H1 (cell line): ENCODE measurements around the gene GRIA4. TPM values are rescaled to one million over a fixed set of nuclear protein-coding genes. Genes with fewer than 3 reads are reported as not detected.

Source experiments
- CTCF ChIA-PET: fragments of 300-600 bp; sonication (Branson Sonifier 250); formaldehyde crosslinking; loops from one replicate; lab custom pipeline; 2021; ENCODE audit not compliant: partially characterized antibody; lab: Charles Lee
- POLR2A ChIA-PET: fragments of 300-600 bp; sonication (Branson Sonifier 250); formaldehyde crosslinking; loops from one replicate; lab custom pipeline; 2021; ENCODE audit warnings: inconsistent platforms; ENCODE audit not compliant: partially characterized antibody; lab: Charles Lee
- DNase-seq, 2 experiments: peaks; one replicate each; pipeline versions ENCODE4 v3.0.0 to v3.0.0-alpha.2; 2010 to 2022; ENCODE audit warnings: low spot score in 2 of 2, low read depth in 1 of 2, mixed read lengths in 1 of 2
- FAIRE-seq: peaks from 2 replicates; lab custom pipeline; 2011; peaks lifted over from hg19 to GRCh38; lab: Jason Lieb, UNC
- H2AFZ ChIP-seq: 2 replicates; pipeline ENCODE4 v1.8.1; 2012; ENCODE audit warnings: low read length, inconsistent platforms
- H2AK5ac ChIP-seq: 2 replicates; pipeline ENCODE4 v1.6.1; 2013; ENCODE audit warnings: low read depth, low read length
- H2BK120ac ChIP-seq: replicated peaks from 2 replicates; pipeline ENCODE3; 2013; ENCODE audit warnings: low read depth, low read length, inconsistent platforms
- H2BK12ac ChIP-seq: 2 replicates; pipeline ENCODE4 v1.6.1; 2013; ENCODE audit warnings: low read depth, low read length
- H2BK15ac ChIP-seq: 2 replicates; pipeline ENCODE4 v1.6.1; 2013; ENCODE audit warnings: low read length
- H2BK20ac ChIP-seq: 2 replicates; pipeline ENCODE4 v1.6.1; 2013; ENCODE audit warnings: low read length
- H2BK5ac ChIP-seq: 2 replicates; pipeline ENCODE4 v1.6.1; 2013; ENCODE audit warnings: low read depth, low read length
- H3K14ac ChIP-seq: 2 replicates; pipeline ENCODE4 v1.6.1; 2013; ENCODE audit warnings: inconsistent platforms; ENCODE audit not compliant: insufficient read length
- H3K18ac ChIP-seq: 2 replicates; pipeline ENCODE4 v1.6.1; 2013; ENCODE audit warnings: low read length; ENCODE audit errors: extremely low read depth
- H3K23ac ChIP-seq: 2 replicates; pipeline ENCODE4 v1.6.1; 2013; ENCODE audit warnings: inconsistent platforms; ENCODE audit not compliant: insufficient read length
- H3K23me2 ChIP-seq: 2 replicates; pipeline ENCODE4 v1.6.1; 2013; ENCODE audit warnings: low read depth, low read length
- H3K27ac ChIP-seq: 2 replicates; pipeline ENCODE4 v1.6.1; 2011; ENCODE audit warnings: low read depth, low read length, inconsistent platforms
- H3K27me3 ChIP-seq, 4 experiments: replicated peaks in 1 of 4; 1 replicate in 1 of 4; 2 replicates in 3 of 4; pipeline versions ENCODE4 v1.6.1 to v1.8.1; 2011 to 2013; ENCODE audit warnings: low read length in 3 of 4, mild to moderate bottlenecking in 3 of 4, inconsistent platforms in 2 of 4, mixed read lengths in 2 of 4, moderate library complexity in 1 of 4; ENCODE audit not compliant: control insufficient read depth in 3 of 4, insufficient read depth in 3 of 4; ENCODE audit errors: extremely low read depth in 1 of 4
- H3K36me3 ChIP-seq, 4 experiments: 2 replicates each; pipeline versions ENCODE4 v1.6.1 to v1.8.1; 2011 to 2013; ENCODE audit warnings: mild to moderate bottlenecking in 4 of 4, low read length in 3 of 4, moderate library complexity in 2 of 4, control low read depth in 1 of 4, inconsistent platforms in 1 of 4; ENCODE audit not compliant: insufficient read depth in 4 of 4, control insufficient read depth in 2 of 4
- H3K4ac ChIP-seq: replicated peaks from 2 replicates; pipeline ENCODE3; 2013; ENCODE audit warnings: low read length, low read depth, mixed read lengths, inconsistent platforms; ENCODE audit not compliant: insufficient read length
- H3K4me1 ChIP-seq, 4 experiments: replicated peaks in 1 of 4; 1 replicate in 1 of 4; 2 replicates in 3 of 4; pipeline versions ENCODE4 v1.6.1 to v1.8.1; 2011 to 2013; ENCODE audit warnings: low read length in 3 of 4, inconsistent platforms in 2 of 4, mixed read lengths in 1 of 4; ENCODE audit not compliant: insufficient read depth in 4 of 4, control insufficient read depth in 3 of 4
- H3K4me2 ChIP-seq, 2 experiments: 2 replicates each; pipeline versions ENCODE4 v1.6.1 to v1.8.1; 2011 to 2013; ENCODE audit warnings: low read depth in 2 of 2, low read length in 2 of 2, control low read depth in 1 of 2, inconsistent platforms in 1 of 2, mild to moderate bottlenecking in 1 of 2; ENCODE audit not compliant: insufficient read depth in 1 of 2
- H3K4me3 ChIP-seq, 4 experiments: fragments of 200-600, 300-600 bp in 1 of 4; sonication (generic), shearing (Covaris generic), sonication (Bioruptor Twin) in 1 of 4; 2 replicates each; pipeline versions ENCODE4 v1.5.1 to v1.8.1; 2011 to 2016; ENCODE audit warnings: low read length in 4 of 4, low read depth in 3 of 4, control low read depth in 2 of 4, inconsistent platforms in 2 of 4, mild to moderate bottlenecking in 2 of 4, mixed read lengths in 1 of 4, moderate library complexity in 1 of 4; ENCODE audit not compliant: insufficient read depth in 2 of 4; ENCODE audit errors: extremely low read depth in 1 of 4
- H3K56ac ChIP-seq: replicated peaks from 2 replicates; pipeline ENCODE3; 2013; ENCODE audit warnings: low read depth, mild to moderate bottlenecking, mixed read lengths, low read length, inconsistent platforms; ENCODE audit not compliant: insufficient read length
- H3K79me1 ChIP-seq: 2 replicates; pipeline ENCODE4 v1.6.1; 2013; ENCODE audit warnings: low read depth, low read length, control low read depth
- H3K79me2 ChIP-seq, 2 experiments: 2 replicates each; pipeline versions ENCODE4 v1.6.1 to v1.8.1; 2012 to 2013; ENCODE audit warnings: low read length in 2 of 2, mild to moderate bottlenecking in 2 of 2, inconsistent platforms in 1 of 2; ENCODE audit not compliant: insufficient read depth in 2 of 2, control insufficient read depth in 1 of 2
- H3K9ac ChIP-seq, 4 experiments: replicated peaks in 1 of 4; 1 replicate in 1 of 4; 2 replicates in 3 of 4; pipeline versions ENCODE4 v1.6.1 to v1.8.1; 2011 to 2013; ENCODE audit warnings: low read depth in 3 of 4, low read length in 3 of 4, control low read depth in 2 of 4, mild to moderate bottlenecking in 2 of 4, moderate library complexity in 2 of 4, inconsistent platforms in 1 of 4; ENCODE audit errors: extremely low read depth in 1 of 4
- H3K9me3 ChIP-seq, 2 experiments: 2 replicates each; pipeline versions ENCODE4 v1.6.1 to v1.8.1; 2012 to 2013; ENCODE audit warnings: mild to moderate bottlenecking in 2 of 2, moderate library complexity in 2 of 2, control low read depth in 1 of 2, inconsistent platforms in 1 of 2, low read depth in 1 of 2, low read length in 1 of 2, mixed read lengths in 1 of 2; ENCODE audit not compliant: insufficient read depth in 2 of 2
- H4K20me1 ChIP-seq, 2 experiments: replicated peaks in 1 of 2; 2 replicates each; pipeline versions ENCODE3 to v1.8.1; 2011 to 2013; ENCODE audit warnings: inconsistent platforms in 2 of 2, low read length in 2 of 2, mild to moderate bottlenecking in 1 of 2; ENCODE audit not compliant: insufficient read depth in 2 of 2, control insufficient read depth in 1 of 2
- H4K5ac ChIP-seq: 2 replicates; pipeline ENCODE4 v1.6.1; 2013; ENCODE audit warnings: low read length, low read depth, mixed read lengths, inconsistent platforms; ENCODE audit not compliant: insufficient read length
- H4K8ac ChIP-seq: 2 replicates; pipeline ENCODE4 v1.8.0; 2013; ENCODE audit warnings: mild to moderate bottlenecking, moderate library complexity, low read length, inconsistent platforms; ENCODE audit not compliant: insufficient read depth; ENCODE audit errors: extremely low read depth
- H4K91ac ChIP-seq: replicated peaks from 2 replicates; pipeline ENCODE3; 2013; ENCODE audit warnings: low read length, mixed read lengths, inconsistent platforms; ENCODE audit not compliant: insufficient read length
- BACH1 ChIP-seq: IDR thresholded peaks from 2 replicates; pipeline ENCODE4 v1.6.1; 2012; ENCODE audit warnings: low read length, improper control_type of control experiment
- CBX5 ChIP-seq: fragments of 300-800, 300-1000 bp; sonication (generic); IDR thresholded peaks from 2 replicates; pipeline ENCODE4 v1.7.1; 2016; ENCODE audit warnings: antibody characterized with exemption, low read length, low read depth
- HDAC2 ChIP-seq, 2 experiments: fragments of 300-600 bp in 1 of 2; sonication (generic) in 1 of 2; IDR thresholded peaks; 2 replicates each; pipeline ENCODE4 v1.6.1; 2011 to 2012; ENCODE audit warnings: low read depth in 2 of 2, low read length in 2 of 2, mild to moderate bottlenecking in 2 of 2, moderate library complexity in 2 of 2, borderline replicate concordance in 1 of 2, inconsistent platforms in 1 of 2
- NANOG ChIP-seq: IDR thresholded peaks from 2 replicates; pipeline ENCODE4 v1.6.1; 2011; ENCODE audit warnings: low read length, low read depth, mild to moderate bottlenecking, inconsistent platforms; ENCODE audit not compliant: insufficient read depth, poor library complexity, severe bottlenecking
- POLR2A ChIP-seq, 2 experiments: IDR thresholded peaks; 1 replicate in 1 of 2; 2 replicates in 1 of 2; pipeline ENCODE4 v1.6.1; 2011; ENCODE audit warnings: low read depth in 2 of 2, low read length in 2 of 2, mild to moderate bottlenecking in 2 of 2; ENCODE audit errors: control extremely low read depth in 1 of 2
- RNF2 ChIP-seq: fragments of 200-900, 300-1000 bp; sonication (generic); IDR thresholded peaks from 2 replicates; pipeline ENCODE4 v1.7.1; 2016; ENCODE audit warnings: borderline replicate concordance, low read depth, mild to moderate bottlenecking, antibody characterized with exemption, low read length; ENCODE audit not compliant: poor library complexity, severe bottlenecking; ENCODE audit errors: missing control alignments
- RXRA ChIP-seq: IDR thresholded peaks from 2 replicates; pipeline ENCODE4 v1.6.1; 2011; ENCODE audit warnings: low read depth, mild to moderate bottlenecking, low read length, moderate library complexity; ENCODE audit not compliant: insufficient read depth
- WGBS, 2 experiments: shearing (Covaris generic) in 1 of 2; methylation state at CpG; one replicate each; pipeline versions ENCODE4 v1.1.6 to v1.1.7; 2013 to 2015; ENCODE audit warnings: low lambda C conversion rate in 2 of 2, mixed read lengths in 2 of 2, inconsistent platforms in 1 of 2, low coverage in 1 of 2, missing lambda C conversion rate in 1 of 2; ENCODE audit not compliant: insufficient replicate concordance in 2 of 2, insufficient coverage in 1 of 2, insufficient read length in 1 of 2; ENCODE audit errors: extremely low coverage in 1 of 2, missing lambda C conversion rate in 1 of 2; 5-methylcytosine and 5-hydroxymethylcytosine counted together
- polyA plus RNA-seq, 7 experiments: library from polyadenylated mRNA; depleted of rRNA in 3 of 7; stranded (reverse) in 5 of 7; unstranded in 2 of 7; fragments of >200 nt in 5 of 7; fragments of 200-250 nt in 2 of 7; gene quantifications; 1 replicate in 5 of 7; 2 replicates in 1 of 7; 4 replicates in 1 of 7; pipeline versions ENCODE4 v1.2.1 to v1.2.3, GENCODE V29; 2011 to 2013; ENCODE audit warnings: missing spikeins in 2 of 7, mixed read lengths in 2 of 7
- total RNA-seq: library from RNA; stranded (reverse); fragmentation: NEBNext Ultra II Directional; extraction: Animal tissue kit (Norgen Biotek cat#: 25700); gene quantifications from 2 replicates; pipeline ENCODE4 v1.2.1, GENCODE V29; 2021
- TF ChIP-seq, protein P1 (sequence below), 3 experiments: IDR thresholded peaks; 1 replicate in 2 of 3; 2 replicates in 1 of 3; pipeline versions ENCODE4 v1.5.1 to v1.6.1; 2011; ENCODE audit warnings: low read length in 3 of 3, mild to moderate bottlenecking in 3 of 3, inconsistent platforms in 2 of 3, low read depth in 1 of 3, moderate library complexity in 1 of 3; ENCODE audit not compliant: insufficient read depth in 1 of 3; ENCODE audit errors: control extremely low read depth in 1 of 3

Gene GRIA4
- total and polyA plus RNA-seq, 2 of the 8 experiments (the other 6 are each of a cell fraction or from before 2014, with no cell fraction given), result 12.5 to 21.8 TPM

DNA sequence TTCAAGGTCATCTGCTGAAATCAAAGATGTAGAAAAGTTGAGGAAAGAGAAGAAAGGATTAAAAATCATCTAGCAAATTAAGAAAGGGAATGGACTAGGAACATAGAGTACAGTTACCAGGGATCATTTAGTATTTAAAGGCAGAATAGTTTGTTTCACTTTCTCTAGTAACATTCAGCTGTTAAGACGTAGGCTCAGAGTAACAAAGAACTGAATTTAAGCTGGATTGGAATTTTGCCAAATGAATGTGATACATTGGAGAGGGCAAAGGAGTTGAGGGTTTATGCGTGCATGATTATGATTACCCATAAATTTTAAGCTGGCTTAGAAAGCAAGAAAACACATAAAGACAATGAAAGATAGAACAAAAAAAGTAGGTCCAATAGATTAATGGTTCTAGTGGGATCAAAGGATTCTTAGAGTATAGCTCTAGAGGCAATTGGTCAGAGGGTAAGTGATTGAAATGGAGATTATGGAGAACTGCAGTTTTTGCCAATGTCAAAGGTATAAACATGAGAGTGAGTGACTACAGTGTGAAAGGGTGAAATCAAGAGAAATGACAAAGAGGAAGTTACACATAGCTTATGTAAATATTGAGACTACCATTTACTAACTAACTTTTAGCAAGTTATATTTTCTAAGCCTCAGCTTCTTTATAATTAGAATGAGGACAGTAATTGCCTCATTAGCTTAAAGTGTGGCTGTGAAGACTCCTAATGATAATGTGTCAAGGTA is 190.0 kb downstream of the GRIA4 start:
- no peak overlapping the region for H3K27ac ChIP-seq
- FAIRE-seq, result no peak
- no peaks in the 10 kb centered on the region for H3K79me1 ChIP-seq
- 85% methylated on average over 2 of the region's 2 CpGs; no CpG with 5 or more reads in 1 of the 2 experiments for WGBS, 2 experiments
- H2BK20ac ChIP-seq, result no peak overlapping the region
- H3K9ac ChIP-seq, result no peak overlapping the region
- no peak overlapping the region for H3K4me2 ChIP-seq
- H2AK5ac ChIP-seq, result no peak overlapping the region
- DNase-seq, result no peak
- H2BK12ac ChIP-seq, result no peak overlapping the region
- H3K18ac ChIP-seq, result no peak overlapping the region
- H2AFZ ChIP-seq, result no peak overlapping the region
- H3K79me2 ChIP-seq, result no peaks in the 10 kb centered on the region
- no peak overlapping the region for H4K91ac ChIP-seq
- H3K9me3 ChIP-seq, result no peaks in the 10 kb centered on the region
- H3K27me3 ChIP-seq, result no peaks in the 10 kb centered on the region
- H3K14ac ChIP-seq, result no peak overlapping the region
- H3K4me1 ChIP-seq, result 0 out of 7 replicates have a peak, but pooled peaks cover 0 to 3% (median 0%) of the 10 kb centered on the region in 4 experiments
- H3K56ac ChIP-seq, result no peak overlapping the region
- no peak overlapping the region for H4K5ac ChIP-seq
- H3K23me2 ChIP-seq, result no peaks in the 10 kb centered on the region
- no peaks in the 10 kb centered on the region for H3K36me3 ChIP-seq
- POLR2A ChIA-PET, result no interaction called here
- H2BK5ac ChIP-seq, result no peak overlapping the region
- no peak overlapping the region for H3K23ac ChIP-seq
- no peak overlapping the region for H3K4me3 ChIP-seq
- no peak overlapping the region for H4K8ac ChIP-seq
- CTCF ChIA-PET, result interaction anchor here (1.0 kb wide), 1 partner anchor 10 kb away, joined by 3 read pairs; no protein-coding TSS in a partner anchor
- H2BK15ac ChIP-seq, result no peak overlapping the region
- no peaks in the 10 kb centered on the region for H4K20me1 ChIP-seq
- H2BK120ac ChIP-seq, result no peak overlapping the region
- H3K4ac ChIP-seq, result no peak overlapping the region
- no peak for TF ChIP-seq RNF2
- no peak for TF ChIP-seq NANOG
- no peak for TF ChIP-seq CBX5
- TF ChIP-seq, protein P1, sequence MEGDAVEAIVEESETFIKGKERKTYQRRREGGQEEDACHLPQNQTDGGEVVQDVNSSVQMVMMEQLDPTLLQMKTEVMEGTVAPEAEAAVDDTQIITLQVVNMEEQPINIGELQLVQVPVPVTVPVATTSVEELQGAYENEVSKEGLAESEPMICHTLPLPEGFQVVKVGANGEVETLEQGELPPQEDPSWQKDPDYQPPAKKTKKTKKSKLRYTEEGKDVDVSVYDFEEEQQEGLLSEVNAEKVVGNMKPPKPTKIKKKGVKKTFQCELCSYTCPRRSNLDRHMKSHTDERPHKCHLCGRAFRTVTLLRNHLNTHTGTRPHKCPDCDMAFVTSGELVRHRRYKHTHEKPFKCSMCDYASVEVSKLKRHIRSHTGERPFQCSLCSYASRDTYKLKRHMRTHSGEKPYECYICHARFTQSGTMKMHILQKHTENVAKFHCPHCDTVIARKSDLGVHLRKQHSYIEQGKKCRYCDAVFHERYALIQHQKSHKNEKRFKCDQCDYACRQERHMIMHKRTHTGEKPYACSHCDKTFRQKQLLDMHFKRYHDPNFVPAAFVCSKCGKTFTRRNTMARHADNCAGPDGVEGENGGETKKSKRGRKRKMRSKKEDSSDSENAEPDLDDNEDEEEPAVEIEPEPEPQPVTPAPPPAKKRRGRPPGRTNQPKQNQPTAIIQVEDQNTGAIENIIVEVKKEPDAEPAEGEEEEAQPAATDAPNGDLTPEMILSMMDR (IDR thresholded peaks at IDR 0.05; ENCODE audit: control extremely low read depth in 1 of 3, insufficient read depth in 1 of 3, low read depth in 1 of 3, low read length in 3 of 3), result no peak
- TF ChIP-seq BACH1, result no peak
- no peak for TF ChIP-seq RXRA
- no peak for TF ChIP-seq HDAC2 (IDR thresholded peaks at IDR 0.05; ENCODE audit: borderline replicate concordance in 1 of 2, low read depth in 2 of 2, low read length in 2 of 2)
- TF ChIP-seq POLR2A (IDR thresholded peaks at IDR 0.05; ENCODE audit: control extremely low read depth in 1 of 2, low read depth in 2 of 2, low read length in 2 of 2), result no peak
